Endothelial cell of umbilical vein (primary cell): ENCODE data around the gene WDR11. TPM values are rescaled to one million over a fixed set of nuclear protein-coding genes. Genes with fewer than 3 reads are reported as not detected.

Experiments used
- BruUV-seq: library from RNA; stranded (reverse); fragments of 400-500 nt; replicated peaks from 2 replicates; lab custom pipeline; 2021; lab: Mats Ljungman, UMichigan
- CTCF ChIA-PET: fragments of 300-600, 350-600 bp; sonication (Branson Sonifier 250); formaldehyde crosslinking; loops from one replicate; lab custom pipeline; 2021; ENCODE audit warnings: antibody characterized with exemption, inconsistent platforms; lab: Charles Lee
- POLR2A ChIA-PET: fragments of 300-600, 350-600 bp; sonication (Branson Sonifier 250); formaldehyde crosslinking; loops from one replicate; lab custom pipeline; 2021; ENCODE audit warnings: antibody characterized with exemption, inconsistent platforms; lab: Charles Lee
- DNase-seq: peaks from one replicate; pipeline ENCODE4 v3.0.0-alpha.2; 2011; ENCODE audit warnings: low read depth, low spot score
- FAIRE-seq: peaks from 2 replicates; lab custom pipeline; 2011; peaks lifted over from hg19 to GRCh38; lab: Jason Lieb, UNC
- H2AFZ ChIP-seq: 2 replicates; pipeline ENCODE4 v1.6.0; 2012; ENCODE audit warnings: low read depth, low read length, control low read depth, inconsistent platforms
- H3K27ac ChIP-seq: 2 replicates; pipeline ENCODE4 v1.5.1; 2011; ENCODE audit warnings: low read depth, mild to moderate bottlenecking, control low read depth, low read length, moderate library complexity; ENCODE audit not compliant: insufficient read depth
- H3K27me3 ChIP-seq, 2 experiments: 2 replicates each; pipeline versions ENCODE4 v1.6.0 to v1.6.1; 2011; ENCODE audit warnings: low read length in 2 of 2, mixed read lengths in 1 of 2; ENCODE audit not compliant: control insufficient read depth in 2 of 2, insufficient read depth in 2 of 2
- H3K36me3 ChIP-seq, 2 experiments: 2 replicates in 1 of 2; 3 replicates in 1 of 2; pipeline ENCODE4 v1.5.1; 2011; ENCODE audit warnings: low read length in 2 of 2, mild to moderate bottlenecking in 1 of 2, moderate library complexity in 1 of 2; ENCODE audit not compliant: control insufficient read depth in 2 of 2, insufficient read depth in 2 of 2; ENCODE audit errors: extremely low read depth in 1 of 2
- H3K4me1 ChIP-seq: 3 replicates; pipeline ENCODE4 v1.5.1; 2011; ENCODE audit warnings: mild to moderate bottlenecking, low read length; ENCODE audit not compliant: control insufficient read depth, insufficient read depth; ENCODE audit errors: extremely low read depth
- H3K4me2 ChIP-seq: 2 replicates; pipeline ENCODE4 v1.6.1; 2011; ENCODE audit warnings: low read length, control low read depth, mixed read lengths; ENCODE audit not compliant: insufficient read depth
- H3K4me3 ChIP-seq, 3 experiments: fragments of 200-600 bp in 1 of 3; sonication (generic), shearing (Covaris generic) in 1 of 3; replicated peaks in 1 of 3; 2 replicates each; pipeline ENCODE4 v1.5.1; 2011 to 2016; ENCODE audit warnings: control low read depth in 3 of 3, low read length in 3 of 3, mild to moderate bottlenecking in 2 of 3, inconsistent platforms in 1 of 3, low read depth in 1 of 3, moderate library complexity in 1 of 3; ENCODE audit not compliant: insufficient read depth in 1 of 3
- H3K79me2 ChIP-seq: 2 replicates; pipeline ENCODE4 v1.6.0; 2012; ENCODE audit warnings: low read length, inconsistent platforms; ENCODE audit not compliant: control insufficient read depth, insufficient read depth
- H3K9ac ChIP-seq: replicated peaks from 2 replicates; pipeline ENCODE3; 2011; ENCODE audit warnings: low read length, control low read depth; ENCODE audit not compliant: insufficient read depth; ENCODE audit errors: extremely low read depth
- H3K9me1 ChIP-seq: replicated peaks from 3 replicates; pipeline ENCODE4 v1.6.0; 2011; ENCODE audit warnings: mild to moderate bottlenecking, low read length; ENCODE audit not compliant: control insufficient read depth, insufficient read depth; ENCODE audit errors: extremely low read depth
- H3K9me3 ChIP-seq: replicated peaks from 2 replicates; pipeline ENCODE4 v1.5.1; 2012; ENCODE audit warnings: low read length, inconsistent platforms; ENCODE audit not compliant: control insufficient read depth, insufficient read depth
- H4K20me1 ChIP-seq: replicated peaks from 2 replicates; pipeline ENCODE3; 2011; ENCODE audit warnings: mild to moderate bottlenecking, low read length; ENCODE audit not compliant: control insufficient read depth, insufficient read depth; ENCODE audit errors: extremely low read depth
- EZH2 ChIP-seq: IDR thresholded peaks from 2 replicates; pipeline ENCODE4 v1.6.1; 2012; ENCODE audit warnings: borderline replicate concordance, low read depth, mild to moderate bottlenecking, moderate library complexity, low read length, inconsistent platforms; ENCODE audit not compliant: severe bottlenecking
- FOS ChIP-seq: IDR thresholded peaks from 2 replicates; pipeline ENCODE4 v1.6.1; 2011; ENCODE audit warnings: mild to moderate bottlenecking, low read length, moderate library complexity, borderline replicate concordance; ENCODE audit not compliant: insufficient read depth
- GATA2 ChIP-seq: IDR thresholded peaks from 2 replicates; pipeline ENCODE4 v1.7.0; 2011; ENCODE audit warnings: low read depth, mild to moderate bottlenecking, moderate library complexity, mixed read lengths, low read length; ENCODE audit not compliant: insufficient read length, insufficient read depth
- JUN ChIP-seq: IDR thresholded peaks from 2 replicates; pipeline ENCODE4 v1.6.1; 2011; ENCODE audit warnings: borderline replicate concordance, low read depth; ENCODE audit not compliant: insufficient read length, insufficient read depth
- MYC ChIP-seq: IDR thresholded peaks from one replicate; pipeline ENCODE4 v1.6.1; 2011; ENCODE audit warnings: mild to moderate bottlenecking, low read depth, low read length
- POLR2A ChIP-seq: IDR thresholded peaks from 2 replicates; pipeline ENCODE4 v1.6.1; 2012; ENCODE audit warnings: low read depth, mild to moderate bottlenecking, control low read depth, low read length
- POLR2AphosphoS5 ChIP-seq: IDR thresholded peaks from 2 replicates; pipeline ENCODE4 v1.6.1; 2012; ENCODE audit warnings: low read depth, mild to moderate bottlenecking, control low read depth, low read length, moderate library complexity; ENCODE audit not compliant: insufficient read depth
- dilution Hi-C: fragments of 300-500 bp; cut with MboI; formaldehyde crosslinking; loops from one replicate; pipeline ENCODE4 v1.15.0; 2019; ENCODE audit warnings: low sequenced_read_pairs; ENCODE audit not compliant: extremely low pct_ligation_motif_present
- intact Hi-C: fragments of 100-400 bp; cut with micrococcal nuclease; formaldehyde crosslinking; loops from one replicate; pipeline ENCODE4 v1.10.0; 2022
- polyA plus RNA-seq, 4 experiments: library from polyadenylated mRNA; depleted of rRNA in 3 of 4; stranded (reverse) in 3 of 4; unstranded in 1 of 4; fragments of >200 nt; gene quantifications; 2 replicates each; pipeline versions ENCODE4 v1.2.1 to v1.2.3, GENCODE V29; 2011 to 2012; ENCODE audit warnings: missing spikeins in 1 of 4
- total RNA-seq: library from RNA; stranded (reverse); gene quantifications from 2 replicates; pipeline ENCODE4 v1.2.3, GENCODE V29; 2021
- TF ChIP-seq, protein P1 (sequence below): IDR thresholded peaks from 2 replicates; pipeline ENCODE4 v1.6.1; 2011; ENCODE audit not compliant: insufficient read depth, insufficient read length
- TF ChIP-seq, protein P2 (sequence below), 2 donors: IDR thresholded peaks; 1 replicate in 1 of 2; 2 replicates in 1 of 2; pipeline ENCODE4 v1.5.1; 2011; ENCODE audit warnings: low read length in 2 of 2, mild to moderate bottlenecking in 2 of 2, moderate library complexity in 2 of 2, control low read depth in 1 of 2, inconsistent platforms in 1 of 2, low read depth in 1 of 2; ENCODE audit not compliant: insufficient read depth in 1 of 2; ENCODE audit errors: extremely low read depth in 1 of 2

The WDR11 gene
- total and polyA plus RNA-seq, 2 donors (not counting 3 experiments of a cell fraction or from before 2014, with no cell fraction given): 63.6 to 73.9 TPM

DNA sequence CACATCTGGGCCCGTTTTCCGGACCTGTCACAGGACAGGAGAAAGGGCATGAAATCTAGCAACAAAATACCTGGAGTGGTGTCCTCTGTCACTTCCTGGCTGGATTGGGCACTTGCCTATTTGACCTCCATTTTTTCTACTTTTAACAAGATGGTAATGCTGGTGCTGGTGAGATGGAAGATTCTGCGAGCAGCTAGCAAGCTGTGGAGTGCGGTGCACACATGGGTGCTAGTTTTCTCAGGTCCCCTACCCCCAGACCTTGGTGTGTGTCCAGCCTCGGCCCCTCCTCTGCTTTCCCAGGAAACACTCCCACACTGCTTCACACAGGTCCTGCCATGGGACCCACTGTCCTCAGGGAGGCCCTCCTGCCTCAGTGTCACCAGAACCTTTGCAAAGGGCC is 87.7 kb downstream of the WDR11 start:
- Histone ChIP-seq H3K9me1 (no peaks in the 10 kb centered on the region), H3K27me3 (no peaks in the 10 kb centered on the region), H2AFZ (no peak overlapping the region), H3K9me3 (no peaks in the 10 kb centered on the region), H3K4me2 (no peak overlapping the region), H3K4me1 (no peaks in the 10 kb centered on the region), H3K27ac (no peak overlapping the region), H4K20me1 (no peaks in the 10 kb centered on the region), H3K4me3 (no peak overlapping the region), H3K9ac (no peak overlapping the region), H3K79me2 (no peaks in the 10 kb centered on the region), H3K36me3 (no peaks in the 10 kb centered on the region)
- ChIA-PET CTCF (interaction anchor here (3.5 kb wide), 1 partner anchor 11 kb away, joined by 18 read pairs; no protein-coding TSS in a partner anchor), POLR2A (no interaction called here)
- DNase-seq: no peak
- intact Hi-C loops (no loop called here), dilution Hi-C loops (no loop called here)
- TF ChIP-seq EZH2 (no peak), GATA2 (no peak), MYC (no peak), JUN (no peak), POLR2AphosphoS5 (no peak), FOS (no peak), POLR2A (no peak)
- TF ChIP-seq, protein P1, sequence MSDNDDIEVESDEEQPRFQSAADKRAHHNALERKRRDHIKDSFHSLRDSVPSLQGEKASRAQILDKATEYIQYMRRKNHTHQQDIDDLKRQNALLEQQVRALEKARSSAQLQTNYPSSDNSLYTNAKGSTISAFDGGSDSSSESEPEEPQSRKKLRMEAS: no peak
- TF ChIP-seq, protein P2, sequence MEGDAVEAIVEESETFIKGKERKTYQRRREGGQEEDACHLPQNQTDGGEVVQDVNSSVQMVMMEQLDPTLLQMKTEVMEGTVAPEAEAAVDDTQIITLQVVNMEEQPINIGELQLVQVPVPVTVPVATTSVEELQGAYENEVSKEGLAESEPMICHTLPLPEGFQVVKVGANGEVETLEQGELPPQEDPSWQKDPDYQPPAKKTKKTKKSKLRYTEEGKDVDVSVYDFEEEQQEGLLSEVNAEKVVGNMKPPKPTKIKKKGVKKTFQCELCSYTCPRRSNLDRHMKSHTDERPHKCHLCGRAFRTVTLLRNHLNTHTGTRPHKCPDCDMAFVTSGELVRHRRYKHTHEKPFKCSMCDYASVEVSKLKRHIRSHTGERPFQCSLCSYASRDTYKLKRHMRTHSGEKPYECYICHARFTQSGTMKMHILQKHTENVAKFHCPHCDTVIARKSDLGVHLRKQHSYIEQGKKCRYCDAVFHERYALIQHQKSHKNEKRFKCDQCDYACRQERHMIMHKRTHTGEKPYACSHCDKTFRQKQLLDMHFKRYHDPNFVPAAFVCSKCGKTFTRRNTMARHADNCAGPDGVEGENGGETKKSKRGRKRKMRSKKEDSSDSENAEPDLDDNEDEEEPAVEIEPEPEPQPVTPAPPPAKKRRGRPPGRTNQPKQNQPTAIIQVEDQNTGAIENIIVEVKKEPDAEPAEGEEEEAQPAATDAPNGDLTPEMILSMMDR (IDR thresholded peaks at IDR 0.05; ENCODE audit: extremely low read depth in 1 of 2, insufficient read depth in 1 of 2, low read depth in 1 of 2, low read length in 2 of 2): no peak
- BruUV-seq: no TSS peak
- no peak for FAIRE-seq
